GM19239 (cell line): ENCODE data around the gene SGSM2.

Source experiments
- DNase-seq: peaks from one replicate; pipeline ENCODE4 v3.0.0; 2011; ENCODE audit warnings: low spot score; ENCODE audit not compliant: insufficient read length
- FAIRE-seq: peaks from 2 replicates; lab custom pipeline; 2011; peaks lifted over from hg19 to GRCh38; lab: Jason Lieb, UNC

The SGSM2 gene

GRCh38 chr17:2384439-2385127 lies 47.3 kb downstream of the SGSM2 start:
- FAIRE-seq (no peak), DNase-seq (no peak)

DNA sequence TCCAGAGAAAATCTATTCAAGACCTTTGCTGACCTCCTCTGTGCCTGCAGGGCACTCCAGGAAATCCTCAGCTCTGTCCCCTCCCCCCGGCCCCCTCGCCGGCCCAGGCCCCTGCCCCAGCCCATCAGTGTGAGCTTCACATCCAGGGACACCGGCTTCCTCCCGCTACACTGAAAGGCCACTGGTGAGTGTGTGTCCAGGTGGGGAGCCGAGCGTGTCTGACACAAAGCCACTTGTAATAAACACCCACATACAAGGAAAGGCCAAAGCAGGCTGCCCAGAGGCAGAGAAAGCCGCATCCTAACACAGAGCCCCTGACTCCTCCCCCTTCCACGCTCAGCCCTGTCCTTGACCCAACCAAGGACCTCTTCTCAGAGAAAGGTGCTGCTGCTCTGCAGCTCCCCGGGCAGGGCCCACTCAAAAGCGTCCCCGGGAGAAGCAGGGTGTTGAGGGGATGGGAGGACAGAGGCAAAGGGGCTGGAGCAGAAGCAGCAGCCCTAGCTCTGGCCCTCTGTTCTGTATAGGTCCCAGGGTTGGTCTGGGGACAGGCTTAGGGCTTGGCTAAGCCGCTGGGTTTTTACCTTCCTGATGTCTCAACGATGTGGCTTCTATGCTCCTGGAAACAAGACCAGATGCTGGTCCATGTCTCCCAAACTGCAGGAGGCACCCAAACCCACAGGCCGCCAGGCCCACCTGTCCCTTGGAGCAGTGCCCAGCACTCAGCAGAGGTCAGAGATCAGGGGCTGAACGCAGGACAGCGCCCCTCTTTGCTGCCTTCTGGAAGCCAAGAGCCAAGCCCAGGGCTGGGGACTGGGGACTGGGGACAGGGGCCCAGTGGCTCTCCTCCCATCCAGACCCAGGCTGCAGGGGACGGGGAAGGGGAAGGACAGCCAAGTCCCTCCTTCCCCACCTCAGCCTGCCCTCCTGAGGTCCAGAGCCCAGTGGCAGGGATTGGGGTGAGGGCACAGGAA lies 48.2 kb downstream of the SGSM2 start:
- FAIRE-seq (no peak), DNase-seq (no peak)

DNA sequence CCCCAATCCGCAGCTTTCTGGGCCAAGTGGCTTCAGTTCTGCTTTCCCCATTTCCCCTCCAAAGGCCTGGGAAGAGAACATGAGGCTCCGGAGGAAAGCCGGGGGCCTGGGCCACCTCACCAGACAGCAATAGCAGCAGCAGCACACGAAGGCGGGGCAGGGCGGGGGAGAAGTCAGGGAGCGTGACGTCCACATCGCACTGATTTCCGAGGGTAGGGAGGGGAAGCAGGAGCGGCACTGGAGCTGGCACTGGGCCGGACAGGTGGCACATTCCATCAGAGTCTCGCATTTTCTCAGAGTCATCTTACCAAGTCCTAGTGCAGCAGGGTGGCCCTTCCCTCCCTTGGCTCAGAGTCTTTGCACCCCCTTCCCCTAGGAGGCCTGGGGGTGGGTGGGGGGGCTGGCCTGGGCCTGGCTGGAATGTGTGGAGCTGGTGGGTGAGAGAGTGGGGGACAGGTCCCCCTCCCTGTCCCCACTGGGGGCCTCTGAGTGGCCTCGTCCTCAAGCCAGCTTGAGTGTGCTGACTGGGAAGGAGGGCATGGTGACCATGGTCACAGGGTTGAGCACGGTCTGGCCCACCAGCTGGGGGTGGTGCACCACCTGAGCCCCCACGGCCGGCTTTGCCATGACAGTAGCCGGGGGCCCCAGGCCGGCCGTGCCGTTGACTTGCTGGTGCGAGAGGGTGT lies 49.2 kb downstream of the SGSM2 start:
- FAIRE-seq (no peak), DNase-seq (no peak)

DNA sequence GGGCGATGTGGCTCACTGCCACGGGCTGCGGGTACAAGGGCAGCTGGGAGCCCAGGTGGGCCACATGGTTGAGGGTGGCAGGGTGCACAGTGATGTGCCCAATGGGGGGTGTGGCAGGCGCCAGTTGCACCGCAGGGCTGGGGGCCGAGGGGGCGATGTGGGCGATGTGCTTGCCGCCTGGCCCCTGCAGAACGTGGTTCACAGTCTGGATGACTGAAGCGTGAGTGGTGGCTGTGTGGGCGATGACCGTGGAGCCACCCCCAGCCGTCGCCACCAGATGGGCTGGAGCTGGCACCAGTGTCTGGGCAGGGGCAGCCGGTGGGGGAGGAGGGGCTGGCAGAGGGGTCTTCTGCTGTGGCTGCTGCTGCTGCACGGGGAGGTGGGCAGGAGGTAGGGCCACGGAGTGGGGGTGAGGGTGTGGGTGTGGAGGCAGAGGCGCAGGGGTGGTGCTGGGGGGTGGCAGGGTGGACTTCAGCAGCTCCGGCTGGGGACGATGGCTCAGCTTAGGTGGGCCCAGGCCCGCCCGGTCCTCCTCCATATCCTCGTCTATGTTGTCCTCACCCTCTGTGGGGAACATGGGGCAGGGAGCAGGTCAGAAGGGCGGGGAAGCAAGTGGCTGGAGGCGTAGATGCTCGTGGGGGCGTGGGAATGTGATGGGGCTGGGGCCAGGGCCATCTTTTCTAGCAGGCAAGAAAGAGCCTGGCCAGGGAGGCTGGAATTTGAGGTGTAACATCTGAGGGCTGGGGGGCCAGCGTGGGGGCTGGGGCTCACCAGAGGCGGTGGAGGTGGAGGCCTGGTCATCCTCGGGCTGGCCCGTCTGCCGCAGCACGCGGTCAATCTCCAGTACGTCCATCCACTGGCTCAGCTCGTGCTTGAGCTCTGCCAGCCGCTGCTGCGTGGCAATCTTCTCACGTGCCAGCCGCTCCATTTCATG lies 50.1 kb downstream of the SGSM2 start:
- FAIRE-seq (no peak), DNase-seq (no peak)

GRCh38 chr17:2388020-2388682 lies 50.9 kb downstream of the SGSM2 start:
- DNase-seq (no peak), FAIRE-seq (no peak)

- DNase-seq = no peak
- no peak for FAIRE-seq
These were observed 51.4 kb downstream of the SGSM2 start for GRCh38 chr17:2388683-2389055.

GRCh38 chr17:2390199-2390836 lies 53.0 kb downstream of the SGSM2 start:
- FAIRE-seq (peak; percentile 37), DNase-seq (no peak)

GRCh38 chr17:2391597-2392251 lies 54.4 kb downstream of the SGSM2 start:
- FAIRE-seq = no peak
- DNase-seq = no peak

GRCh38 chr17:2392252-2393173 lies 55.2 kb downstream of the SGSM2 start:
- DNase-seq (peak; percentile 86), FAIRE-seq (peak; percentile 94)

DNA sequence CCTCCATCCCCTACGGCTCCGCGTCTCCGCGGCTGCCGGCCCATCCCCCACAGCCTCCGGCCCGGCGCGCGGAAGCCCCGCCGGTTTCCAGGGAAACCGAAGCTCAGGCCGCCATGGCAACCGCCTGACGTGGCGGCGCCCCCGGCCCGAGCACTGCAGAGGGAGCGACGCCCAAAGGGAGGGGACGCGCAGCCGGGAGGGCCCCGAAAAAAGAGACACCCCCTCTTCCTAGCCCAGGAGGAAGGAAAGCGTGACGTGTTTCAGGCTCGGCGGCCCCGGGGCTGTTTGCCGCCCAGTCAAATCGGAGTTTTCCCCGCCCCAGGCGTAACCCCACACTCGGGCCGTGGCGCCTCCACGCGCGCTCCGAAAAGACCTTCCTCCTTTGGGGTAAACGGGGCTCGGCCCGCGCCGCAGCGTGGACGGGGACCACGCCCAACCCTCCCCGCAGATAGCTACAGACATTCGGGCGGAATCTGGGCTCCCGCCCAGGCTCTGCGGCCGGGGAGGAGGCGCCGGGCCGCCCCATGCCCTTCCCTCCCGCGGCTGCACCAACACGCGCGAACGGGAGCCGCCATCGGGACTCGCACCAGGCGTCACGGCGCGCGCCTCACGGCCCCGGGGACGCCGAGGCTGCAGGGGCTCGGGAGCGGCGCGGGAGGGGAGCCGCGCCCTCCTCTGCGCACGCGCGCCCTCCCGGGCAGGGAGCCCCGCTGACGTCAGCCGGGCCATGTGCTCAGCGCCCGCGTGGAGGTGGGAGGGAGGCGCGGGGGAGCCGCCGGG lies 56.1 kb downstream of the SGSM2 start:
- DNase-seq = peak; percentile 87
- peak; percentile 89 for FAIRE-seq

DNA sequence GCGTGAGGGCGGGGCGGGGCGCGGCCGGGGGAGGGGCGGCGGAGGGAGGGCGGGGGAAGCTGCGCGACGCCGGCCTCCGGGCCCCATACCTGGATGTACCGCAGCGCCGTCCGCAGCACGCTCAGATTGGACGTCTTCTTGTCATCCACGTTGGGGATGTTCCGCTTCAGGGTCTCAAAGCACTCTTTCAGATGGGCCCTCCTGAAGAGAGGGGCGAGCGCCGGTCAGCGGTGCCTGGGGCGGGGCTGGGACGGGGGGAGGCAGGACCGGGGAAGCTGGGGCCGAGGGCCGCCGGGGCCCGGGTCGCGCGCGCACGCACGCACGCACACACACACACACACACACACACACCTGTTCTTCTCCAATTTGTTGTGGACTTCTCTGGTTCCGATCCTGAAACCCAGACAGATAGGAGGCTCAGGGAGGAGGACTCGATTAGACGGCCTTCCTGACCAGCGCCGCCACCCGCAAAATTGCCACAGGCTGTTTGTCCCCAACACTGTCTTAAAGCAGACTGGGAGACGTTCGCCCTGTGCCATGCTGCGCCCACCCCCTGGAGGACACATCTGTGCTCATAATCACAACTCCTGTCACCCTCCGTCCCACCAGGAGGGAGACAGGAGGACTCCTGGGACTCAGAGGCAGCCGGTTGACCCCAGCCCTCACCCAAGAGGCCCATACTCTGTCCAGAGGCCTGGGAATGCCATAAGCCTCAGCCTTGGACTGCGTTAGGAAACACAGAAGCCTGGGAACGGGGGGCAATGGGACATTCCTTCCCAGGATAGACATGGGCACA lies 56.9 kb downstream of the SGSM2 start:
- FAIRE-seq = no peak

GRCh38 chr17:2394775-2395201 lies 57.5 kb downstream of the SGSM2 start:
- no peak for DNase-seq
- no peak for FAIRE-seq

More for the DNA sequence above, 56.9 kb downstream of the SGSM2 start:
- DNase-seq = no peak

DNA sequence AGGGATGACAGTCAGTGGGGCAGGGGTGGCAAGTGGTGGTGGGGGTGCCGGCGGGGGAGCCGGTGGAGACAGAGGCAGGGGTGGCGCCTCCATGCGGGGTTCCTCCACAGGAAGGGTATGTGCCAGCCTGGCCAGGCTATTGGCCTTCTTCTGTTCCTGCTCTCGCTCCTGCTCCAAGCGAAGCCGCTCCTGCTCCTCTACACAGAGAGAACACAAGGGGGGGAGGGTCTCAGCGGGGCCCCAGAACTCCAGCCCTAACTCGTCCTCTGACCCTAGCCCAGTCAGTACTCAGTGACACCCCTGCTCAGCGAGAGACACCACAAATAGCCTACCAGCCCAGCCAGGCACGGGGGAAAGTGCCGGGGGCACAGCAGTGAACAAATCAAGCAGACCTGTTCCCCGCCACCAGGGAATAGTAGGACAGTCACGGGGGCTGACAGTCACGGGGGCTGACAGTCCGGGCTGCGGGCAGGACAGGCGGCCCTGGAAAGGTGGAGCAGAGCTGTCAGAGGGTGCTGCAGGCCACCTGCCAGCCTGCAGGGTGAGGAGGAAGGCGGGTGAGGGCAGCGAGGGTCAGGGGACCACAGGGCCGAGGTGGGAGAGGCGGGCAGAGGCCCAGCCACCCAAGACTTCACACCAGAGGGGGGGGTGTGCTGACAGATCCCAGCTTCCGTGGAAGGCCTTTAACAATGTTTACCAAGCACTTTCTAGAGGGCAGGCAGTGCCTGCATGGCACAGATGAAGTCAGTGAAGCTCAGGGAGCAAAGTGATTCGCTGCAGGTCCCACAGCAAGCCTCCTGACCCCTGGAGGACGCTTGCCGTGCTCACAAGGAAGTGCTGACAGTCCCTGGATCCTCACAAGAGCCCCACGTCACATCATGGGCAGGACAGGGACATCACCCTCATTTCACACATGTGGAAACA lies 58.2 kb downstream of the SGSM2 start:
- DNase-seq = no peak
- FAIRE-seq = no peak

DNA sequence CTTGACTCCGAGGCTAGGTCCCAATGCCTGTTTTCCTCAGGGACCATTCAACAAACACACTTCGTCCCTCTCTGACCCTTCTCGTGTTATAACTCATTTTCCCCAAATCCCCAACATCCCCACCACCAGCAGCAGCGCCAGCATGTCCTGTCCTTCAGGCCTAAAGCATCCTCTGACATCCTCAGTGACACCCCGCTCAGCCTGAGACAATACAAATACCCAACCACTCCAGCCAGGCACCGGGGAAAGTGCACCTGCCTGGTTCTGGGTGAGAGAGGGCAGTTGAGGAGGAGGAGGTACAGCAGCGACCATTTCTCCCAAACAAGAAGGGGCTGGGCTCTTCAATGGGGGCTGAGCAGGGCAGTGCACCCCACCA lies 58.9 kb downstream of the SGSM2 start:
- FAIRE-seq (peak; percentile 37), DNase-seq (no peak)
